ELF-1 (cell line): Measurements from ENCODE around the gene CCDC183.
A peak's percentile ranks its signal among the peaks of the same experiment; 100 is the strongest.
"Not testable (repeated sequence)": the region's sequence is repeated elsewhere in the genome, so short reads cannot be mapped to it uniquely, and the experiment has no call there.

Experiments used
- DNase-seq: peaks from one replicate; pipeline ENCODE4 v3.0.0-alpha.2; 2016; ENCODE audit warnings: low read depth, low spot score

Gene CCDC183

DNA sequence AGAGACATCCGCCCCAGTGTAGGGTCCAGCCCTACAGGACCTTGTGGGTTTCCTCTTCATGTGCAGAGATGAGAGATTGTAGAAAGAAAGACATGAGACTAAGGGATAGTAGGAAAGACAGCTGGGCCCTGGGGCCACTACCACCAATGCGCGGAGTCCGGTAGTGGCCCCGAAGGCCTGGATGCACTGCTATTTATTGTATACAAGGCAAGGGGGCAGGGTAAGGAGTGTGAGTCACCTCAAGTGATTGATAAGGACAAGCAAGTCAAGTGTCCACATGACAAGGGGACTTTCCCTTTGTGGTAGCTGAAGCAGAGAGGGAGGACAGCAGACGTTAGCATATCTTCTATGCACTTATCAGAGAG, 11.2 kb upstream of the CCDC183 start:
- DNase-seq = peak; percentile 71

DNA sequence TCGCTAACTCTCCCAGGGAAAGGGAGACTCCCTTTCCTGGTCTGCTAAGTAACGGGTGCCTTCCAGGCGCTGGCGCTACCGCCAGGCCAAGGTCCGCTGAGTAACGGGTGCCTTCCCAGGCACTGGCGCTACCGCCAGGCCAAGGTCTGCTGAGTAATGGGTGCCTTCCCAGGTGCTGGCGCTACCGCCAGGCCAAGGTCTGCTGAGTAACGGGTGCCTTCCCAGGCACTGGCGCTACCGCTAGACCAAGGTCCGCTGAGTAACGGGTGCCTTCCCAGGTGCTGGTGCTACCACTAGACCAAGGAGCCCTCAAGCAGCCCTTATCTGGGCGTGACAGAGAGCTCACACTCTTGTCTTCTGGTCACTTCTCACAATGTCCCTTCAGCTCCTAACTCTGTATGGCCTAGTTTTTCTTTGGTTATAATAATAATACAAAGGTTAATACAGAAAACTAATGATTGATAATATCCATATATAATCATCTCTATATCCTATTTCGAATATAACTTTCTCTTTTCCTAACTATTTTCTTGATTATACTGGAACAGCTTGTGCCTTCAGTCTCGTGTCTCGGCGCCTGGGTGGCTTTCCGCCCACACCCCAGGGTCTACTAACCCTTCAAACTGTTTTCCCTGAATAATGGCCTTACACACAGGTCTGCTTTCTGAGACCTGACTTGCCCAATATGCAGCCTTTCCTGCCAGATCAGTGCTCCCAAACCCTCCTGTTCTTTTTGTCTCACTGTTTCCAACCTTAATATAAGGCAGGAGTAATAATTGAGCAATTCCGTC, 10.4 kb upstream of the CCDC183 start:
- DNase-seq = not testable (repeated sequence)

GRCh38 chr9:136786451-136786850, 9.7 kb upstream of the CCDC183 start:
- no peak for DNase-seq

DNA sequence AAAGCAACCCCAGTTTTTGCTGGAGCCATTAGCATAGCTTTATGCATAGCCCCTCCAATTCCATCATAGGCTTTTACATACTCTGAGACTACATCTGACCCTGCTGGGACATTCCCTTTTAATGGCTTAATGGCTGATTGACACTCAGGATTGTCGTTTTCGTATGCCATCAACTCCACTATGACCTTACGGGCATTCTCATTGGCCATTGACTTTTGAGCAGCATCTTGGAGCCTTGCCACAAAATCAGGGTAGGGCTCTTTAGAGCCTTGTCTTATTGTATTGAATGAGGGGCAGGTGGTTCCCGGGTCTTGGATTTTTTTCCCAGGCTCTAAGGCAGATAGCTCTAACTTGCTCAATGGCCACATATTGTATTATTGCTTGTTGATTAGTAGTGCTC, 9.2 kb upstream of the CCDC183 start:
- not testable (repeated sequence) for DNase-seq

- peak; percentile 81 for DNase-seq
Observed at GRCh38 chr9:136787690-136788400, 8.3 kb upstream of the CCDC183 start.

- peak; percentile 75 for DNase-seq
Observed at GRCh38 chr9:136788644-136789522, 7.3 kb upstream of the CCDC183 start.

DNA sequence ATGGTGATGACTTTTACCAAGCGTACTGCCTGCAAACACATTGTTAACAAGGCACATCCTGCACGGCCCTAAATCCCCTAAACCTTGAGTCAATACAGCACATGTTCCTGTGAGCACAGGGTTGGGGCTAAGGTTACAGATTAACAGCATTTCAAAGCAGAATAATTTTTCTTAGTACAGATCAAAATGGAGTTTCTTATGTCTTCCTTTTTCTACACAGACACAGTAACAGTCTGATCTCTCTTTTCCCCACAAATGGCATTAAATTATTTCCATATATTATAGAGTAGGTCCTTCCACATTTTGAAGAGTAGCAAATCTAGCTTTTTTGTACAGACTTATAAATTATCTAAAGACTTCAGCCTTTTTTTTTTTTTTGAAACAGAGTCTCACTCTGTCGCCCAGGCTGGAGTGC, 6.6 kb upstream of the CCDC183 start:
- DNase-seq = no peak

- DNase-seq = peak; percentile 99
Observed at GRCh38 chr9:136790640-136791515, 5.3 kb upstream of the CCDC183 start, which contains the start of gene TMEM141. Gene TMEM141, plus strand, starts transcription at chr9:136791344. Its CDS starts 27 bp downstream, at chr9:136791371.

GRCh38 chr9:136791516-136792276, 4.4 kb upstream of the CCDC183 start:
- peak; percentile 89 for DNase-seq

DNA sequence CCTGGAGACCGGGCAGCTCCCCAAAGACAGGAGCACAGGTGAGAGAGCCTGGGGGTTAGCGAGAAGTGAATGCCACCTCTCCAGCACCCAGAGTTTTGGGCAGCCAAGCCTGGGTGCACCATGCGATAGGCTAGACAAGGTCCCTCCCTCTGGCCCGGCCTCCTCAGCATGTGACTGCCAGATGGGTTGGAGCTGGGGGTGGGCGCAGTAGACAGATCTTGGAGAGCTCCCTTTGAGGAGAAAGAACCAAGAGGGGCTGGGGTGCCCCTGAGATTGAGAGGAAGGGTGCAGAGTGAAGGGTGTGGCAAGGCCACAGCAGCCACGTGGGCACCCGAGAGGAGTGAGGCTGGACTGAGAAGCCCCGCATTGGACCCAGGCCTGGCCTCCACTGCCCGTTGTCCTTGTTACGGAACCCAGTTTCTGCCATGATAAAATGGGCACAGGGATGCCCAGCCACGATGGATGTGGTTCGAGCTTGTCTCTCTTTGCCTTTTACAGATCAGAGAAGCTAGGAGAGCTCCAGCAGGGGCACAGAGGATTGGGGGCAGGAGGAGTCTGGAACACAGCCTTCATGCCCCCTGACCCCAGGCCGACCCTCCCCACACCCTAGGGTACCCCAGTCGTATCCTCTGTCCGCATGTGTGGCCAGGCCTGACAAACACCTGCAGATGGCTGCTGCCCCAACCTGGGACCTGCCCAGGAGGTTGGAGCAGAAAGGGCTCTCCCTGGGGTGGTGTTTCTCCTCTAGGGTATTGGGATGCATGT, 3.6 kb upstream of the CCDC183 start:
- no peak for DNase-seq

- DNase-seq = peak; percentile 54
Observed at GRCh38 chr9:136793086-136793946, 2.8 kb upstream of the CCDC183 start.

GRCh38 chr9:136794281-136794999, 1.7 kb upstream of the CCDC183 start:
- no peak for DNase-seq

- no peak for DNase-seq
Observed at GRCh38 chr9:136795000-136795348, 1.2 kb upstream of the CCDC183 start.

DNA sequence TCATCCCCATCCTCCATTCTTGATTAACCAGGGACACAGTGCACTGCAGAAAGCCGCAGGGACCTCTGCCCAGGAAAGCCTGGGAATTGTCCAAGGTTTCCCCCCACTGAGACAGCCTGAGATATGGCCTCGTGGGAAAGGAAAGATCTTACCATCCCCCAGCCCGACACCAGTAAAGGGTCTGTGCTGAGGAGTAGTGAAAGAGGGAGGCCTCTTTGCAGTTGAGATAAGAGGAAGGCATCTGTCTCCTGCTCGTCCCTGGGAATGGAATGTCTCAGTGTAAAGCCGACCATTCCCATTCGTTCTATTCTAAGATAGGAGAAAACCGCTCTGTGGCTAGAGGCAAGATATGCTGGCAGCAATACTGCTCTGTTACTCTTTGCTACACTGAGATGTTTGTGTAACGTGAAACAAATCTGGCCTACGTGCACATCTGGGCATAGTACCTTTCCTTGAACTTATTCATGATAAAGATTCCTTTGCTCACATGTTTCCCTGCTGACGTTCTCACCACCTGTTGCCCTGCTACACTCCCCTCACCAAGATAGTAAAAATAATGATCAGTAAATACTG, 723 bp downstream of the CCDC183 start:
- peak; percentile 74 for DNase-seq

DNA sequence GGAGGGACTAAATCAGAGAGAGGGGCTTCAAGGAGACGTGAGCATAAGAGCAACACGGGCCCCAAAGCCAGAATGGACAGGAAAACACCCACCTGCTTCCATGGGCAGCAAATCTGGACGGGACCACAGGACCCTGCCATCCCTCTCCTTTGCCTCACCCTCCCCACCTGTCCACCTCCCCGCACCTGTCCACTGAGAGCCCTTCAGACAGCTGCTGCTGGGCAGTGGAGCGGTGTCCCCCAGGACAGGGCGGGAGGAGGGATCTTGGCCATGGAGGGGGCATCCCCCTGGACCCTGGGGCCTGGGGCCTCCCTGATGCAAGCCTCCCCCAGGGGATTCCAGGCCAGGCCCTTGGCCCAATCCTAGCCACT, 2.6 kb downstream of the CCDC183 start:
- no peak for DNase-seq

DNA sequence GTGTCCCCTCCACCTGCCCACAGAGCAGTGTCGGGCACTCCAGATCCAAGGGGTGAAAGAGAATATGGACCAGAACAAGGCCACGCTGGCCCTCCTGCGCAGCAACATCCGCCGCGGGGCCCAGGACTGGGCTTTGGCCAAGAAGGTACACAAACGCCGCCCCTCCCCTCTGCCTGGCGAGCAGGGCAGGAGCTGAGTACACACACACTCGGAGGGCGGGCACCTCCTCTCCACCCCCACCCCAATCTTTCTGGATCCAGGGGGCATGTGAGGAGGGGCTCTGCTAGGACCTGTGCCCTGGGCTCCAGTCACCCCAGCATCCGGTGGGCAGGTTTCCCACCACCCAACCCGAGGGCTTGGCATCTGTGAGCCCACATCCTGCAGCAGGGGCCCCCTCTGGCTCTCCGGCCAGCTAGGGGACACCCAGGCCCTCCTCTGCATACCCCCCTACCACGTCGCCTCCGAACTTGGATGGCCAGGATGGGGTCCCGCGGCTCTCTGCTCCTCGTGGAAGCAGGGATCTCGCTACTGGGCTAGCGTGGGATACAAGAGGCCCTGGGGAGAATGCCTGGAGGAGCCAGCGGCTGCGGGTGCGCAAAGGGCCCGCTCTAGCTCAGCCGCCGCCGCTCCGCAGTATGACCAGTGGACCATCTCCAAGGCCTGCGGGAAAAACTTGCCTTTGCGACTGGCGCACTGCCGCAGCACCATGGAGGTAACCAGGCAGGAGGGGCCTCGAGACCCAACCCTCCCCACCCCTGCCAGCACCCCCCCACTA, 3.1 kb downstream of the CCDC183 start:
- no peak for DNase-seq
